SK-N-MC (cell line): ENCODE results near the gene CASZ1.

Experiments used
- EZH2 ChIP-seq: fragments of 200-600 bp; sonication (generic); IDR thresholded peaks from one replicate; pipeline ENCODE4 v1.6.1; 2017; ENCODE audit warnings: antibody characterized with exemption
- POLR2AphosphoS5 ChIP-seq: IDR thresholded peaks from 2 replicates; pipeline ENCODE4 v1.6.1; 2012; ENCODE audit warnings: mild to moderate bottlenecking, low read depth, low read length, borderline replicate concordance

GRCh38 chr1:10648689-10649516 lies 147.5 kb downstream of the CASZ1 start:
- no peak for TF ChIP-seq EZH2
- TF ChIP-seq POLR2AphosphoS5, result no peak
